ENCODE results near the gene LRP5. TPM values are rescaled to one million over a fixed set of nuclear protein-coding genes. Genes with fewer than 3 reads are reported as not detected.

The LRP5 gene
- polyA plus RNA-seq, 1 donor (not counting 4 experiments of a cell fraction or from before 2014, with no cell fraction given) = 6.6 TPM

DNA sequence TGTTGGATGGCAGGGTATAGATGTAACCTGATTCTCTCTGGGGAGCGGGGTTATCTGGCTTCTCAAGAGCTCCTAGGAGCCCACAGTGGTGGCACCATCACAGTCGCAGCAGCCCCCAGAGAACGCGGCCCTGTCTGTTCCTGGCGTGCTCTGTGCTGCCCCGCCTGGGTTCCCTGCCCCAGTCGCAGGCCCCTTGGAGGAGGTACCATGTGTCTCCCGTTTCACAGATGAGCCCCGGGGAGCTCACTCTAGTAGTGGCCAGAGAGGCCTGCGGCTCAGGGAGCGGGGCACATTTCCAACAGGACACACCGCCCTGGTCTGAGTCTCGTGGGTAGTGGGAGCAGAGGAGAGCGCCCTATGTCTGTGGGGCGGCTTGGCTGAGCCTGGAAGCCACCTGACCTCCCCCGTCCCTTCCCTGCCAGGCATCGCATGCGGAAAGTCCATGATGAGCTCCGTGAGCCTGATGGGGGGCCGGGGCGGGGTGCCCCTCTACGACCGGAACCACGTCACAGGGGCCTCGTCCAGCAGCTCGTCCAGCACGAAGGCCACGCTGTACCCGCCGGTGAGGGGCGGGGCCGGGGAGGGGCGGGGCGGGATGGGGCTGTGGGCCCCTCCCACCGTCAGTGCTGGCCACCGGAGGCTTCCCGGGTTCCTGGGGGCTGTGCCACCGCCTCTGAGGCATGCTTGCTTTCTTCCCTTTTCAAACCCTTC, 127.1 kb downstream of the LRP5 start:
- H3K79me2 ChIP-seq (ENCODE audit: control insufficient read depth, insufficient read depth, low read length) = no peaks in the 10 kb centered on the region
- H3K9me1 ChIP-seq (ENCODE audit: control insufficient read depth, extremely low read depth, insufficient read depth, low read length) = no peaks in the 10 kb centered on the region
- dilution Hi-C loops (cut with MboI; ENCODE audit: extremely low pct_ligation_motif_present, low sequenced_read_pairs) = no loop called here
- H3K9me3 ChIP-seq (ENCODE audit: control insufficient read depth, low read depth, low read length) = no peaks in the 10 kb centered on the region
- H3K27ac ChIP-seq (ENCODE audit: control insufficient read depth, insufficient read depth, low read length) = no peak overlapping the region
- no peaks in the 10 kb centered on the region for H4K20me1 ChIP-seq (ENCODE audit: control insufficient read depth, extremely low read depth, insufficient read depth, low read length)
- H3K4me1 ChIP-seq (ENCODE audit: control insufficient read depth, extremely low read depth, insufficient read depth, low read length) = peaks cover 9% of the 10 kb centered on the region
- no peak overlapping the region for H3K4me3 ChIP-seq (ENCODE audit: control insufficient read depth in 2 of 3, extremely low read depth in 1 of 3, insufficient read depth in 2 of 3, low read depth in 1 of 3, low read length in 3 of 3)
- FAIRE-seq (no peak), DNase-seq (ENCODE audit: low read depth, low spot score) (no peak)
- no peak for TF ChIP-seq CTCF (optimal IDR thresholded peaks at IDR 0.05 in 1 of 3, IDR thresholded peaks at IDR 0.05 in 1 of 3, conservative IDR thresholded peaks at IDR 0.05 in 1 of 3; ENCODE audit: extremely low read depth in 1 of 3, insufficient read depth in 2 of 3, low read length in 3 of 3)
- no peak for TF ChIP-seq EZH2 (IDR thresholded peaks at IDR 0.05; ENCODE audit: low read length)
- no peaks in the 10 kb centered on the region for H3K27me3 ChIP-seq (ENCODE audit: control insufficient read depth, extremely low read depth, insufficient read depth, low read length)
- H3K9ac ChIP-seq (ENCODE audit: control insufficient read depth, extremely low read depth, insufficient read depth, low read length) = no peak overlapping the region
- peaks cover 14 to 23% of the 10 kb centered on the region in 2 experiments for H3K36me3 ChIP-seq (ENCODE audit: control insufficient read depth in 2 of 2, extremely low read depth in 1 of 2, insufficient read depth in 2 of 2, low read length in 2 of 2)
- no peak overlapping the region for H2AFZ ChIP-seq (ENCODE audit: control insufficient read depth, low read length)
- no peak overlapping the region for H3K4me2 ChIP-seq (ENCODE audit: control insufficient read depth, extremely low read depth, insufficient read depth, low read depth, low read length)

DNA sequence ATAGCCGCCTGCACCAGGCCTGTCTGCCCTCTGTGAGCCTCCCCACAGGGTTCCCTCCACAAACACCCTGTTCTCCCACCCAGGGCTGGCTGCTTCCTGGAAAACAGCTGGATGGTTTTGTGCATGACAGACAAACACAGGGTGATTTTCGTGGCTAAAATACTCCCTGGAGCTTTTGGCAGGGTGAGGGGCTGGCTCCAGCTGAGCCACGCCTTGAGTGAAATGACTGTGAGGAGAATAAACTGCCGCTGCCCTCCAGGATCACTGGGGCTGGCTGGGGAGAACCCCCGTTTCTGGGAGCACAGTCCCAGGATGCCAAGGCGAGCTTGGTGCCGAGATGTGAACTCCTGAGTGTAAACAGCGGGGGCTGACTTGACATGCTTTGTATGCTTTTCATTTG, 127.8 kb downstream of the LRP5 start:
- Histone ChIP-seq H3K4me3 (ENCODE audit: control insufficient read depth in 2 of 3, extremely low read depth in 1 of 3, insufficient read depth in 2 of 3, low read depth in 1 of 3, low read length in 3 of 3) (no peak overlapping the region), H3K4me2 (ENCODE audit: control insufficient read depth, extremely low read depth, insufficient read depth, low read depth, low read length) (no peak overlapping the region), H2AFZ (ENCODE audit: control insufficient read depth, low read length) (no peak overlapping the region), H3K9ac (ENCODE audit: control insufficient read depth, extremely low read depth, insufficient read depth, low read length) (no peak overlapping the region), H3K4me1 (ENCODE audit: control insufficient read depth, extremely low read depth, insufficient read depth, low read length) (peaks cover 9% of the 10 kb centered on the region), H4K20me1 (ENCODE audit: control insufficient read depth, extremely low read depth, insufficient read depth, low read length) (no peaks in the 10 kb centered on the region), H3K79me2 (ENCODE audit: control insufficient read depth, insufficient read depth, low read length) (no peaks in the 10 kb centered on the region), H3K27me3 (ENCODE audit: control insufficient read depth, extremely low read depth, insufficient read depth, low read length) (no peaks in the 10 kb centered on the region), H3K36me3 (ENCODE audit: control insufficient read depth in 2 of 2, extremely low read depth in 1 of 2, insufficient read depth in 2 of 2, low read length in 2 of 2) (peaks cover 10 to 23% of the 10 kb centered on the region in 2 experiments), H3K27ac (ENCODE audit: control insufficient read depth, insufficient read depth, low read length) (no peak overlapping the region), H3K9me3 (ENCODE audit: control insufficient read depth, low read depth, low read length) (no peaks in the 10 kb centered on the region), H3K9me1 (ENCODE audit: control insufficient read depth, extremely low read depth, insufficient read depth, low read length) (no peaks in the 10 kb centered on the region)
- no peak for DNase-seq (ENCODE audit: low read depth, low spot score)
- TF ChIP-seq EZH2 (IDR thresholded peaks at IDR 0.05; ENCODE audit: low read length) (no peak), CTCF (optimal IDR thresholded peaks at IDR 0.05 in 1 of 3, IDR thresholded peaks at IDR 0.05 in 1 of 3, conservative IDR thresholded peaks at IDR 0.05 in 1 of 3; ENCODE audit: extremely low read depth in 1 of 3, insufficient read depth in 2 of 3, low read length in 3 of 3) (no peak)
- no peak for FAIRE-seq
- dilution Hi-C loops (cut with MboI; ENCODE audit: extremely low pct_ligation_motif_present, low sequenced_read_pairs) = no loop called here

Data from keratinocyte (primary cell).